ENCODE data around the gene TUBB2A.
"Not testable (repeated sequence)": the region's sequence is repeated elsewhere in the genome, so short reads cannot be mapped to it uniquely, and the experiment has no call there.

The TUBB2A gene

DNA sequence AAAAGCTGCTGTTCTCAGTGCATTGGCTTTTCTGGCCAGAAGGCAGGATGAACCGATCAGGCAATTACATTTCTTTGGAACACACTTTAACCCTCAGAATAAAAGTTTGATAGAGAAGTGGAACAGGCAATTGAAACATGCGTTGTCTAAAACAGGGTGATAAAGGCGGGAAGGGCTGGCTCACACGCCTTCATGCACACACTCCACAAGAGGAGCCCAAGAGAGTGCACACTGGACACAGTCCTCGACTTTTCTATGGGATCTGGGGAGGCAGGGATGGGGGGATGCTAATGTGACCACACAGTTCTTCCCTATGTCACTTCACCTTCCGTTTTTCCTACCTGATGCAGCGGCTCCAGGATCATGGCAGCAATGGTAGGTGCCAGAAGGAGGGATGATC is 30.9 kb upstream of the TUBB2A start:
- POLR2A ChIA-PET: interaction anchor here (0.5 kb wide), 1 partner anchor 30 kb away, joined by 3 read pairs; no protein-coding TSS in a partner anchor
- H3K4me3 ChIP-seq (ENCODE audit: low read depth, low read length): no peak overlapping the region
- no peak for DNase-seq (ENCODE audit: low read depth, low spot score)
- CTCF ChIA-PET: no interaction called here
- TF ChIP-seq, protein P1, sequence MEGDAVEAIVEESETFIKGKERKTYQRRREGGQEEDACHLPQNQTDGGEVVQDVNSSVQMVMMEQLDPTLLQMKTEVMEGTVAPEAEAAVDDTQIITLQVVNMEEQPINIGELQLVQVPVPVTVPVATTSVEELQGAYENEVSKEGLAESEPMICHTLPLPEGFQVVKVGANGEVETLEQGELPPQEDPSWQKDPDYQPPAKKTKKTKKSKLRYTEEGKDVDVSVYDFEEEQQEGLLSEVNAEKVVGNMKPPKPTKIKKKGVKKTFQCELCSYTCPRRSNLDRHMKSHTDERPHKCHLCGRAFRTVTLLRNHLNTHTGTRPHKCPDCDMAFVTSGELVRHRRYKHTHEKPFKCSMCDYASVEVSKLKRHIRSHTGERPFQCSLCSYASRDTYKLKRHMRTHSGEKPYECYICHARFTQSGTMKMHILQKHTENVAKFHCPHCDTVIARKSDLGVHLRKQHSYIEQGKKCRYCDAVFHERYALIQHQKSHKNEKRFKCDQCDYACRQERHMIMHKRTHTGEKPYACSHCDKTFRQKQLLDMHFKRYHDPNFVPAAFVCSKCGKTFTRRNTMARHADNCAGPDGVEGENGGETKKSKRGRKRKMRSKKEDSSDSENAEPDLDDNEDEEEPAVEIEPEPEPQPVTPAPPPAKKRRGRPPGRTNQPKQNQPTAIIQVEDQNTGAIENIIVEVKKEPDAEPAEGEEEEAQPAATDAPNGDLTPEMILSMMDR (IDR thresholded peaks at IDR 0.05; ENCODE audit: insufficient read depth, low read length, missing control alignments): no peak

DNA sequence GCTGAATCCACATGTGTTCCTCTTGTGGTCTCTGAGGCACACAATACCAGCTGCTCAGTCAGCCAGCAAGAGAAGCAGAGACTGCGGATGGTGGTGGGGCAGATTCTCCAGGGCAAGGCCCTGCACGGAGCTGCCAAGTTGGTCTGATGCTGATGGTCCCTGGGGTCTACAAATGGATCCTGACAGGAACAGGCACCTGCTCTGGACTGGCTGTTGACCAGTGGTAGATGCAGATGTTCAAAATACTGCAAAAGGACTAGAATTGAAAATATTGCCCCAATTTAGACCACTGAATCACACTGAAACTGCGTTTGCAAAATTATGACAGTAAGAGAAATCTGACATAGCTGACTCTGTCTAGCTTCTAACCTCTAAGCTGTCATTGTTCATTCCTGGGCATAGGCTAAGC is 29.6 kb upstream of the TUBB2A start:
- POLR2A ChIA-PET: no interaction called here
- DNase-seq (ENCODE audit: low read depth, low spot score): no peak
- TF ChIP-seq, protein P1 (IDR thresholded peaks at IDR 0.05; ENCODE audit: insufficient read depth, low read length, missing control alignments): no peak

DNA sequence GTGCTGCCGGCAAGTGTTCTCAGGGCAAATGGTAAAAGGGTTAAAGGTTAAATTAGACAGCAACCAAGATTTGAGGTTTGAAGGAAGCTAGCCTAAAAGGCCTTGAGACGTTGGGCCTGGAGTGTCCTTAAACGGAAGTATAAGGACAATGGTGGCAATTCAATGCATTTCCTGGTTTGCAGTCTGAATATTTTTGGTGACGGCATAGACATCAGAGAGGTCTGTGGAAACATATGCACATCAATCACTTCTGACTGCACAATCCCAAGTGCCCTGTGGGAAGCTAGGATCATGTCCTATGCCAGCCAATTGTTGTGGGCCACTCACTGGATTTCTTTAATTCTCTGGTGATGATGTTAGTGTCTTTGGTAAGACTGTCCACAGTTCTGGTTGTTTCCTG is 25.7 kb upstream of the TUBB2A start:
- POLR2A ChIA-PET: no interaction called here

More for the DNA sequence above, 29.6 kb upstream of the TUBB2A start:
- H3K4me3 ChIP-seq (ENCODE audit: low read depth, low read length): no peak overlapping the region
- CTCF ChIA-PET: interaction anchor here (1.2 to 1.5 kb wide), 2 partner anchors 21 kb away, joined by 3 to 4 read pairs; no protein-coding TSS in a partner anchor

DNA sequence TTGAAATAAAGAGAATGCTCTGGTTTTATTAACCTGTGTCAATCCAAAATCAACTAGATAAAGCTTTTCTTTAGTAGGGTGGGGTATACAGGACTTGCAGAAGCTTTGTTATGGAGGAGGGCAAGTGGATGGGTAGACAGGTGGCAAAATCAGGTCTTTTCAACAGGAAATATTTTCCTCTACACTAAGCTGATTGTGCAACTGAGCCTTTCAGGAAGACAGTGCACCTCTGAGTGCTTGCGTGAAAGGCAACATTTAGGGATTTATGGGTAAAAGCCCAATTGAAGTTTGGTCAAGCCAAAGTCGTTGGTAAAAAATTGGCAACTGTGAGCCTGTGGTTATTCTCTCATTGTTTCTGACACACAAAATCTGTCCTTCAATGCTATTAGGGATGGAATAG is 23.8 kb upstream of the TUBB2A start:
- POLR2A ChIA-PET: no interaction called here
- TF ChIP-seq, protein P1 (IDR thresholded peaks at IDR 0.05; ENCODE audit: insufficient read depth, low read length, missing control alignments): no peak
- H3K4me3 ChIP-seq (ENCODE audit: low read depth, low read length): no peak overlapping the region
- CTCF ChIA-PET: interaction anchor here (0.8 to 1.1 kb wide), 2 partner anchors 12 to 70 kb away, joined by 3 read pairs; no protein-coding TSS in a partner anchor
- DNase-seq (ENCODE audit: low read depth, low spot score): no peak

More for the DNA sequence above, 25.7 kb upstream of the TUBB2A start:
- CTCF ChIA-PET: interaction anchor here (1.6 kb wide), 1 partner anchor 69 kb away, joined by 4 read pairs; no protein-coding TSS in a partner anchor
- DNase-seq (ENCODE audit: low read depth, low spot score): no peak
- H3K4me3 ChIP-seq (ENCODE audit: low read depth, low read length): no peak overlapping the region
- TF ChIP-seq, protein P1 (IDR thresholded peaks at IDR 0.05; ENCODE audit: insufficient read depth, low read length, missing control alignments): no peak

DNA sequence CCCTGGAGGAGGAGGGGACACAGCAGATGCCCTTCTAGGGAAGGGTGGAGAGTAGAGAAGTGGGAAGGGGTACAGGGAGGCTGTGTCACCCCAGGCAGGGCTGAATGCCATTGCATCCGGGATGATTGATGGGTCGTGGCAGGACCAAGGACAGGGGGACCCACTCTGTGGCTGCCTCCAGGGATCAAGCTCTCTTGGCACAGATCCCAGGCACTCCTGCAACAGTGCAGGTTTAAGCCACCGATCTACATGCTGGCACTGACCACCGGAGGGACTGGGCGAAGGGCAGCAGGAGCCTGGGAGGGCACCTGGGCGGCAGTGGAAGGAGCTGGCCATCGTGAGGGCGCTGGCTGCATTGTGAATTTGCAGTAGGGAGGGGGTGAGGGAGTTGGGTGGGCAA is 22.6 kb upstream of the TUBB2A start:
- CTCF ChIA-PET; DNase-seq (ENCODE audit: low read depth, low spot score): not testable (repeated sequence)
- peak overlapping the region; percentile 51 for H3K4me3 ChIP-seq (ENCODE audit: low read depth, low read length)
- POLR2A ChIA-PET: interaction anchor here (0.6 kb wide), 1 partner anchor 24 kb away, joined by 3 read pairs; no protein-coding TSS in a partner anchor

DNA sequence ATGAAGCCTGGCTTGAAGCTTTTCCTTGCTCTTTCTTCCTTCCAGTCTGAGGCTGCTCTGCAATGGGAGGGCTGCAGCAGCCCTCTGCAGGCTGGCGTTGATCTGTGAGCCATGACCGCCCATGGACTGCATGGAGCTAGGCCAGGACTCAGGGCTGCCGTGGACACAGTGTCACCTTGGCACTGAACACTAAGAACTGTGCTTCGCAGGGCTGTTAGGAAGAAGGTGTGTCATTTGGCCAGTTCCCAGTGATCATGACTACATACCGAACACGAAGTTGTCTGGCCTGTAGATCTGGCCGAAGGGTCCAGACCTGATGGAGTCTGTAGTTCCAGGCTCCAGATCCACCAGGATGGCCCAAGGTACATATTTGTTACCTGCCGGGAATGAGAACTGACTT is 21.3 kb upstream of the TUBB2A start:
- POLR2A ChIA-PET; H3K4me3 ChIP-seq (ENCODE audit: low read depth, low read length); CTCF ChIA-PET; DNase-seq (ENCODE audit: low read depth, low spot score): not testable (repeated sequence)

DNA sequence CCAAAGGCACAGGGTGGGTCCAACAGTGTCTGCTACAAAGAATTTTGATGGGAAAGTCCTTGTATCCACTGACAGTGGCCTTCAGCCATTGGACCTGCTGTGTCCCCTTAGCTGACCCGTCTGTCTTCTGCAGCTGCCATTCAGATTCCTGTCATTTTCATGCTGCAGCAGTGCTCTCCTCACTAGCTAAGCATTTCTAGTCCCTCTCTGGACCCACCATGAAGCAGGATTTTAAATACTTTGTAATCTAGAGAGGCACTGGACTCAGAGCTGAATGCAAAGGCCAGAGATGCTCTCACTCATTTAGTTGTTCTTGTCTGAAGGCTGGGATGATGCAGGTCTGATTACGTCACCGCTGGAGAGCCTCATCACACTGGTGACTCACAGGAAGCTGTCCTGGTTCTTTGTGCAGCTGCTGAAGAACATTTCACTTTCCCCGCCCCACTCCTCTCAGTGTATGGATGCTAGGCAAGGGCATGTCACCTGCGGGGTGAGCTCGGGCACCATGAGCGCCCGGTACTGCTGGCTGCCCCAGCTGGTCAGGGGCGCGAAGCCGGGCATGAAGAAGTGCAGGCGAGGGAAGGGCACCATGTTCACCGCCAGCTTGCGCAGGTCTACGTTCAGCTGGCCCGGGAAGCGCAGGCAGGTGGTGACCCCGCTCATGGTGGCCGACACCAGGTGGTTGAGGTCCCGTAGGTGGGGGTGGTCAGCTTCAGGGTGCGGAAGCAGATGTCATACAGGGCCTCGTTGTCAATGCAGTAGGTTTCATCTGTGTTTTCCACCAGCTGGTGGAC is 19.4 kb upstream of the TUBB2A start:
- peak; percentile 53 for DNase-seq (ENCODE audit: low read depth, low spot score)
- TF ChIP-seq, protein P1 (IDR thresholded peaks at IDR 0.05; ENCODE audit: insufficient read depth, low read length, missing control alignments): no peak
- POLR2A ChIA-PET: interaction anchor here (1.1 kb wide), 2 partner anchors 15 to 20 kb away, joined by 4 to 5 read pairs; partner anchors contain the start of gene TUBB2A
- CTCF ChIA-PET: interaction anchor here (0.9 to 1.8 kb wide), 4 partner anchors 11 to 74 kb away, joined by 4 to 8 read pairs (median 4); no protein-coding TSS in a partner anchor
- H3K4me3 ChIP-seq (ENCODE audit: low read depth, low read length): no peak overlapping the region

Measured in AG04449 (cell line).